ENCODE results near the gene KISS1.

The KISS1 gene

GRCh38 chr1:204216880-204217647 lies 20.8 kb upstream of the KISS1 start:
- TF ChIP-seq SIN3A (IDR thresholded peaks at IDR 0.05; ENCODE audit: borderline replicate concordance, insufficient read depth, low read length) (no peak), POLR2AphosphoS5 (IDR thresholded peaks at IDR 0.05; ENCODE audit: low read depth, low read length) (no peak), TAF1 (IDR thresholded peaks at IDR 0.05; ENCODE audit: borderline replicate concordance, insufficient read depth, low read length) (no peak)

GRCh38 chr1:204216236-204216635 lies 19.9 kb upstream of the KISS1 start:
- TF ChIP-seq POLR2AphosphoS5 (IDR thresholded peaks at IDR 0.05; ENCODE audit: low read depth, low read length) = no peak
- no peak for TF ChIP-seq REST (IDR thresholded peaks at IDR 0.05; ENCODE audit: insufficient read depth in 1 of 2, low read depth in 2 of 2, low read length in 2 of 2)
- no peak for TF ChIP-seq TAF1 (IDR thresholded peaks at IDR 0.05; ENCODE audit: borderline replicate concordance, insufficient read depth, low read length)
- TF ChIP-seq FOXP2 (optimal IDR thresholded peaks at IDR 0.05; ENCODE audit: borderline replicate concordance, extremely low read depth, extremely low read length, insufficient read depth) = no peak
- TF ChIP-seq SIN3A (IDR thresholded peaks at IDR 0.05; ENCODE audit: borderline replicate concordance, insufficient read depth, low read length) = no peak

- TF ChIP-seq TAF1 (IDR thresholded peaks at IDR 0.05; ENCODE audit: borderline replicate concordance, insufficient read depth, low read length) (no peak), SIN3A (IDR thresholded peaks at IDR 0.05; ENCODE audit: borderline replicate concordance, insufficient read depth, low read length) (no peak), POLR2AphosphoS5 (IDR thresholded peaks at IDR 0.05; ENCODE audit: low read depth, low read length) (no peak)
Measured at GRCh38 chr1:204213668-204214662, 17.7 kb upstream of the KISS1 start, which contains the start of gene GOLT1A. Gene GOLT1A, minus strand, starts transcription at chr1:204213988. Its CDS starts 82 bp downstream, at chr1:204213906.

GRCh38 chr1:204212715-204213114 lies 16.4 kb upstream of the KISS1 start:
- TF ChIP-seq POLR2AphosphoS5 (IDR thresholded peaks at IDR 0.05; ENCODE audit: low read depth, low read length) (no peak), FOXP2 (optimal IDR thresholded peaks at IDR 0.05; ENCODE audit: borderline replicate concordance, extremely low read depth, extremely low read length, insufficient read depth) (no peak), TAF1 (IDR thresholded peaks at IDR 0.05; ENCODE audit: borderline replicate concordance, insufficient read depth, low read length) (no peak), SIN3A (IDR thresholded peaks at IDR 0.05; ENCODE audit: borderline replicate concordance, insufficient read depth, low read length) (no peak), REST (IDR thresholded peaks at IDR 0.05; ENCODE audit: insufficient read depth in 1 of 2, low read depth in 2 of 2, low read length in 2 of 2) (no peak)

GRCh38 chr1:204211046-204211445 lies 14.8 kb upstream of the KISS1 start:
- TF ChIP-seq POLR2AphosphoS5 (IDR thresholded peaks at IDR 0.05; ENCODE audit: low read depth, low read length) (no peak), REST (IDR thresholded peaks at IDR 0.05; ENCODE audit: insufficient read depth in 1 of 2, low read depth in 2 of 2, low read length in 2 of 2) (no peak), TAF1 (IDR thresholded peaks at IDR 0.05; ENCODE audit: borderline replicate concordance, insufficient read depth, low read length) (no peak), FOXP2 (optimal IDR thresholded peaks at IDR 0.05; ENCODE audit: borderline replicate concordance, extremely low read depth, extremely low read length, insufficient read depth) (no peak), SIN3A (IDR thresholded peaks at IDR 0.05; ENCODE audit: borderline replicate concordance, insufficient read depth, low read length) (no peak)
